ENCODE measurements around the gene RNF144B. TPM values are rescaled to one million over a fixed set of nuclear protein-coding genes. Genes with fewer than 3 reads are reported as not detected.

The RNF144B gene
- total RNA-seq (10 to 100 TPM; 36.0 to 82.5 (median 53.7) TPM), polyA plus RNA-seq (10 to 100 TPM in 2 of 3 donors, 1 to 10 TPM in 1; 6.5 to 13.3 (median 10.2) TPM)
- long read RNA-seq, donor 1, result 0 reads
- long read RNA-seq, donor 2, full-length matches to known transcripts, result 3 of 3 reads
- long read RNA-seq, donor 2, partial matches to known transcripts, result 0 of 3 reads
- long read RNA-seq, donor 2, other reads (novel, unspliced or antisense), result 0 of 3 reads

DNA sequence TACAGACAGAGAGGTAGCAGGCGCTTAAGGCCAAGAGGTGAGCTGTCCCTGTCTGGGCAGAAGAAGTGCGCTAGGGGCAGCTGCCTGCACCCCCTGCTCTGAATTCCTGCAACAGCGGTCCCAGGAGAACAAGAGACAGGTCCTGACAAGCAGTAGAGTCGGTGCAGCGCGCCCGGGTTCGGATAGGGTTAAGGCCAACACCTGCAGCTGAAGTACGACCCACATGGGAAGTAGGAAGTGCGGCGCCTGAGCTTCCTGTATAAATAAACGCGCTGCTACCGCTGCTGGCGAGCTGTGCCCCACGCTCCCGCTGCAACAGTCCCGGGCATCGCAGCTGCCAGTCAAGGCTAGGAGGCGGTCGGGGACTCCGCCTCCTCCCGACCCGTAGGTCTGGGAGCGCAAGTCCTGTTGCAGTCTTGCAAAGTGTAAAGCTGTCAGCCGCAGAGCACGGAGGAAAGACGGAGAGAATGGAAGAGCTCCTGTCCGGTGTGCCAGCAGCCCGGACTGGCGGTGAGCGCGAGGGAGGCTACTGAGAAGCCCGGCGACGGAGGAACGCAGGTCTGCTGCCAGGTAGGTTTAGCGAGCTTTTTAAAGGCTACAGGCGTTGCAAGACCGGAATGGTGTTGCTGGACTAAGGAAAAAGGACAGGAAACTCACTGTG, at the start of gene RNF144B:
Gene RNF144B (plus strand): TSS at position 290 of the 661 bp plus-strand sequence. CDS start 12,185 bp downstream, outside the sequence.
- Histone ChIP-seq H3K4me3 (peak within 1 kb of the TSS; percentile 54 to 78 (median 62)), H3K4me1 (peaks cover 0 to 58% (median 36%) of the 10 kb centered on the region in 6 donors), H3K36me3 (peaks cover 0 to 7% (median 0%) of the 10 kb centered on the region in 6 donors), H3K9me3 (no peaks in the 10 kb centered on the region), H3K27me3 (replicated peaks in 1 of 7) (peaks cover 0 to 4% (median 0%) of the 10 kb centered on the region in 7 donors), H3K27ac (peak within 1 kb of the TSS; percentile 63 to 92 (median 85))
- TF ChIP-seq POLR2AphosphoS5 (IDR thresholded peaks at IDR 0.05) (peak; percentile 98 to 99 (median 98)), POLR2A (IDR thresholded peaks at IDR 0.05) (peak; percentile 34 to 77 (median 71))
- TF ChIP-seq, protein P1, sequence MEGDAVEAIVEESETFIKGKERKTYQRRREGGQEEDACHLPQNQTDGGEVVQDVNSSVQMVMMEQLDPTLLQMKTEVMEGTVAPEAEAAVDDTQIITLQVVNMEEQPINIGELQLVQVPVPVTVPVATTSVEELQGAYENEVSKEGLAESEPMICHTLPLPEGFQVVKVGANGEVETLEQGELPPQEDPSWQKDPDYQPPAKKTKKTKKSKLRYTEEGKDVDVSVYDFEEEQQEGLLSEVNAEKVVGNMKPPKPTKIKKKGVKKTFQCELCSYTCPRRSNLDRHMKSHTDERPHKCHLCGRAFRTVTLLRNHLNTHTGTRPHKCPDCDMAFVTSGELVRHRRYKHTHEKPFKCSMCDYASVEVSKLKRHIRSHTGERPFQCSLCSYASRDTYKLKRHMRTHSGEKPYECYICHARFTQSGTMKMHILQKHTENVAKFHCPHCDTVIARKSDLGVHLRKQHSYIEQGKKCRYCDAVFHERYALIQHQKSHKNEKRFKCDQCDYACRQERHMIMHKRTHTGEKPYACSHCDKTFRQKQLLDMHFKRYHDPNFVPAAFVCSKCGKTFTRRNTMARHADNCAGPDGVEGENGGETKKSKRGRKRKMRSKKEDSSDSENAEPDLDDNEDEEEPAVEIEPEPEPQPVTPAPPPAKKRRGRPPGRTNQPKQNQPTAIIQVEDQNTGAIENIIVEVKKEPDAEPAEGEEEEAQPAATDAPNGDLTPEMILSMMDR (IDR thresholded peaks at IDR 0.05 in 8 of 11, conservative IDR thresholded peaks at IDR 0.05 in 3 of 11), result peak in 1 of 11 experiments; percentile 10
- WGBS, 5 donors, result 1 to 3% (median 3%) methylated on average over 40 of the region's 40 CpGs
- DNase-seq, result peak; percentile 97
- intact Hi-C loops (cut with DNase I; ENCODE audit: low total_unique reads), result no loop called here

DNA sequence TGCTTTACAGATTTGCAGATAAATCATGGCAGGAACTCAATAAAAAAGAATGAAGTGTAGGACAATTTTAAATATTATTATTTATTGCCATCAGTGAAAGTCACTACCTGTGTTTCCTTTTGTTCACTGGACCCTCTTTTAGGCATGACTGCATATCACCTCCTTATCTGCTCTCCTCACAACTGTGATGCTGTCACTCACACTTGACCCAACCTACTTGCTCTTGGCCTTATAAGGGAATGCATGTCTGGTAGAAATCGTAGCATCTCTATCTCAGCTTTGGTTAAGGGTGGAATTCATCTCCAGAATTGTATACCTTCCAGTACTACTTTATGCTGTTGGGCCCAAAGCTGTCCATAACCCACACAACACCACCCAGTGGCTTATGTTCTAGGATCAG, 47.6 kb upstream of the RNF144B start:
- H3K4me3 ChIP-seq, result no peak overlapping the region
- no peak overlapping the region for H3K27ac ChIP-seq
- WGBS, 5 donors, result 68 to 82% (median 73%) methylated on average over 1 of the region's 1 CpG
- H3K9me3 ChIP-seq, result no peaks in the 10 kb centered on the region
- intact Hi-C loops (cut with DNase I; ENCODE audit: low total_unique reads), result no loop called here
- no peaks in the 10 kb centered on the region for H3K36me3 ChIP-seq
- TF ChIP-seq, protein P1 (IDR thresholded peaks at IDR 0.05 in 8 of 11, conservative IDR thresholded peaks at IDR 0.05 in 3 of 11), result no peak
- TF ChIP-seq POLR2A (IDR thresholded peaks at IDR 0.05) (no peak), POLR2AphosphoS5 (IDR thresholded peaks at IDR 0.05) (no peak)
- no peak for DNase-seq
- H3K27me3 ChIP-seq (replicated peaks in 1 of 7), result no peaks in the 10 kb centered on the region
- H3K4me1 ChIP-seq, result peaks cover 0 to 9% (median 0%) of the 10 kb centered on the region in 6 donors

DNA sequence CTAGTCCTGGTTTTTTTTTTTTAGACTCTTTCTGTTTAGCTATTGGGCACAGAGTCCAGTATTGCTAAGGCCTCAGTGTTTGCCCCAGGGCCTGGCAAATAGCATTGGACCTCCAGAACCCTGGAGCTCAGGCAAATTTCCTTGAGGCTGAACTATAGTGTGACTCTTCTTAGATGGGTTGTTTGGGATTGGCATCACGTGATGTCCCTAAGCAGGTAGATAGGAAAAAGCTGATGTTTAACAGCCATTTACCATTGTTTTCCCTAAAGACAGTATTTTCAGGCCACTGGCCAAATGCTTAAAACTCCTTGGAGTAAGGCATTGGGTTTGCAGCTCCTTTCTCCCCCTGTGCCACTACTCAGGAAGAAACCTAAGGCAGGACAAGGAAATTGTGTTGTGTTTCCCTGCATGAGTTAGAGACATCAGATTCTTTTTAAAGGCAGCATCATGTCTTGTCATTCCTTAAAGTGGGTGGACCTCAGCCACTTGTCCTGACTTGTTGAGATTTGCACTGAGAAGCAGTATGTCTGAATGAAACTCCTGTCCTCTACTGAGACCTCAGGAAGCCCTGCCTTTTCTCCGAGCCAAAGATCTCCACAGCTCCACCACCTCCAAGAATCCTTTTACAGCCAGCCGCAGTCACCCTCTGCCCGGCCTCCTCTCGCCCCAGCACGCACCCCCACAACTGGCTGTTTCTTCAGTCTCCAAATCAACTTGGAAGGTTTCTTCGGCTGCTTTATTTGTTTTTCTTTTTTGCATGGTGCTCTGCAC, 46.2 kb upstream of the RNF144B start:
- Histone ChIP-seq H3K27me3 (replicated peaks in 1 of 7) (no peaks in the 10 kb centered on the region), H3K4me1 (peaks cover 0 to 9% (median 0%) of the 10 kb centered on the region in 6 donors), H3K4me3 (no peak overlapping the region), H3K9me3 (no peaks in the 10 kb centered on the region), H3K36me3 (no peaks in the 10 kb centered on the region), H3K27ac (no peak overlapping the region)
- intact Hi-C loops (cut with DNase I; ENCODE audit: low total_unique reads), result no loop called here
- WGBS, 5 donors, result 84 to 94% (median 87%) methylated on average over 7 of the region's 7 CpGs
- DNase-seq, result no peak
- TF ChIP-seq POLR2AphosphoS5 (IDR thresholded peaks at IDR 0.05), result no peak
- TF ChIP-seq, protein P1 (IDR thresholded peaks at IDR 0.05 in 8 of 11, conservative IDR thresholded peaks at IDR 0.05 in 3 of 11), result no peak
- no peak for TF ChIP-seq POLR2A (IDR thresholded peaks at IDR 0.05)

All from spleen (tissue), 13 donors.